HG03159 (cell line): ENCODE data around the gene ANXA6.
A peak's percentile ranks its signal among the peaks of the same experiment; 100 is the strongest.

ENCODE experiments used
- ATAC-seq: cut with Tn5 transposase; IDR thresholded peaks from one replicate; pipeline ENCODE4 v1.9.1; 2021; ENCODE audit warnings: mild to moderate bottlenecking, moderate library complexity; ENCODE audit not compliant: unreplicated experiment

Gene ANXA6

GRCh38 chr5:151132963-151133362 lies 24.6 kb downstream of the ANXA6 start:
- no peak for ATAC-seq

- no peak for ATAC-seq
Observed at GRCh38 chr5:151130922-151131891, 26.4 kb downstream of the ANXA6 start.

- no peak for ATAC-seq
Observed at GRCh38 chr5:151130235-151130921, 27.2 kb downstream of the ANXA6 start.

GRCh38 chr5:151128817-151129216 lies 28.8 kb downstream of the ANXA6 start:
- ATAC-seq: no peak

- ATAC-seq: no peak
Observed at GRCh38 chr5:151127926-151128325, 29.7 kb downstream of the ANXA6 start.

- ATAC-seq: no peak
Observed at GRCh38 chr5:151126199-151126645, 31.4 kb downstream of the ANXA6 start.

- no peak for ATAC-seq
Observed at GRCh38 chr5:151125421-151125820, 32.2 kb downstream of the ANXA6 start.

- ATAC-seq: peak; percentile 82
Observed at GRCh38 chr5:151123897-151124751, 33.5 kb downstream of the ANXA6 start.

- ATAC-seq: no peak
Observed at GRCh38 chr5:151122828-151123227, 34.8 kb downstream of the ANXA6 start.

GRCh38 chr5:151121665-151122064 lies 35.9 kb downstream of the ANXA6 start:
- no peak for ATAC-seq

GRCh38 chr5:151121095-151121494 lies 36.5 kb downstream of the ANXA6 start:
- no peak for ATAC-seq

- ATAC-seq: no peak
Observed at GRCh38 chr5:151118913-151119575, 38.5 kb downstream of the ANXA6 start.

- ATAC-seq: no peak
Observed at GRCh38 chr5:151115272-151115905, 42.2 kb downstream of the ANXA6 start.

GRCh38 chr5:151113651-151114050 lies 43.9 kb downstream of the ANXA6 start:
- no peak for ATAC-seq

GRCh38 chr5:151110992-151111391 lies 46.6 kb downstream of the ANXA6 start:
- no peak for ATAC-seq

- no peak for ATAC-seq
Observed at GRCh38 chr5:151110122-151110681, 47.4 kb downstream of the ANXA6 start.

- ATAC-seq: no peak
Observed at GRCh38 chr5:151108566-151108965, 49.0 kb downstream of the ANXA6 start.

GRCh38 chr5:151107738-151108520 lies 49.6 kb downstream of the ANXA6 start:
- ATAC-seq: no peak

- no peak for ATAC-seq
Observed at GRCh38 chr5:151107084-151107483, 50.5 kb downstream of the ANXA6 start.
